Mammary epithelial cell (primary cell): ENCODE results near the gene MXD1.

Experiments
- CTCF ChIP-seq, 2 donors: IDR thresholded peaks in 1 of 2; conservative IDR thresholded peaks in 1 of 2; 2 replicates each; pipeline ENCODE4 v1.5.1; 2011 to 2012; ENCODE audit warnings: inconsistent platforms in 2 of 2, low read length in 2 of 2, mild to moderate bottlenecking in 2 of 2, control low read depth in 1 of 2, low read depth in 1 of 2; ENCODE audit not compliant: insufficient read depth in 1 of 2; ENCODE audit errors: extremely low read depth in 1 of 2
- EZH2 ChIP-seq: IDR thresholded peaks from 2 replicates; pipeline ENCODE4 v1.6.1; 2012; ENCODE audit warnings: low read length, inconsistent platforms, borderline replicate concordance

GRCh38 chr2:69952336-69953115 lies 37.6 kb downstream of the MXD1 start:
- TF ChIP-seq CTCF (conservative IDR thresholded peaks at IDR 0.05 in 1 of 2, IDR thresholded peaks at IDR 0.05 in 1 of 2; ENCODE audit: extremely low read depth in 1 of 2, insufficient read depth in 1 of 2, low read depth in 1 of 2, low read length in 2 of 2) (no peak), EZH2 (no peak)
